NT2/D1 (cell line): Measurements from ENCODE around the gene NTM.

ENCODE experiments used
- SUZ12 ChIP-seq: IDR thresholded peaks from 2 replicates; pipeline ENCODE4 v1.6.1; 2011; ENCODE audit not compliant: insufficient read length, insufficient read depth; ENCODE audit errors: extremely low read depth
- YY1 ChIP-seq: IDR thresholded peaks from 2 replicates; pipeline ENCODE4 v1.6.1; 2011; ENCODE audit not compliant: insufficient read length, insufficient read depth
- ZNF274 ChIP-seq: IDR thresholded peaks from 2 replicates; pipeline ENCODE4 v1.6.1; 2011; ENCODE audit warnings: mild to moderate bottlenecking, low read depth, low read length

DNA sequence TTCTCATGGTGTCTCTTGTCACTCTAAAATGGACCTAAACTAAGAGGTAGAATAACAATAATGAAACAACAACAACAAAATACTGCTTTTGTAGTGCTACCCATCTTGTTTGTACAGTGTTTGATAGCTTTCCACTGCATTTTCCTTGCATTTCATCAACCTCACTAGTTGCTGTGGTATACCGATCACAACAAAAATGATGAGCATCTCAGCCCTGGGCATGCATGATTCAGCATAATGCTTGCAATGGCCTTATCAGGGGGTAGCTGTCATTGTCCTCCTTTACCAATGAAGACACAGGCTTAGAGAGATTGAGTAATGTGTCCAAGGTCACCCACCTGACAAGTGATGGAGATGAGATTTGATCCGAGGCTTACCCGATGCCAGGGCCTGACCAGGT, 682.5 kb downstream of the NTM start:
- TF ChIP-seq ZNF274, result no peak
- no peak for TF ChIP-seq YY1
- TF ChIP-seq SUZ12, result no peak
